Measurements from ENCODE around the gene DECR2.

DECR2 gene

GRCh38 chr16:405548-406506, 4.1 kb downstream of the DECR2 start (continued):
- TF ChIP-seq CSRNP3 (CRISPR knock-in tag; IDR thresholded peaks at IDR 0.05) (no peak), OSR1 (CRISPR knock-in tag; IDR thresholded peaks at IDR 0.05) (no peak)

GRCh38 chr16:407253-407652, 5.6 kb downstream of the DECR2 start:
- TF ChIP-seq PPARA (CRISPR knock-in tag; IDR thresholded peaks at IDR 0.05; ENCODE audit: borderline replicate concordance) (no peak), TSHZ2 (CRISPR knock-in tag; IDR thresholded peaks at IDR 0.05) (no peak), ZNF70 (CRISPR knock-in tag; IDR thresholded peaks at IDR 0.05) (no peak), OSR1 (CRISPR knock-in tag; IDR thresholded peaks at IDR 0.05) (no peak), ZFP3 (CRISPR knock-in tag; IDR thresholded peaks at IDR 0.05) (no peak), ZNF565 (CRISPR knock-in tag; conservative IDR thresholded peaks at IDR 0.05; ENCODE audit: low read depth) (no peak), ZFP30 (CRISPR knock-in tag; IDR thresholded peaks at IDR 0.05) (no peak), CSRNP3 (CRISPR knock-in tag; IDR thresholded peaks at IDR 0.05) (no peak), GLIS3 (CRISPR knock-in tag; IDR thresholded peaks at IDR 0.05) (no peak), CSDC2 (CRISPR knock-in tag; IDR thresholded peaks at IDR 0.05) (no peak), ZC3H10 (CRISPR knock-in tag; IDR thresholded peaks at IDR 0.05) (no peak)
- no peak for ATAC-seq

GRCh38 chr16:410516-411178, 9.0 kb downstream of the DECR2 start:
- ATAC-seq = no peak
- no peak for TF ChIP-seq ZNF565 (CRISPR knock-in tag; conservative IDR thresholded peaks at IDR 0.05; ENCODE audit: low read depth)
- no peak for TF ChIP-seq PPARA (CRISPR knock-in tag; IDR thresholded peaks at IDR 0.05; ENCODE audit: borderline replicate concordance)
- TF ChIP-seq OSR1 (CRISPR knock-in tag; IDR thresholded peaks at IDR 0.05) = no peak
- no peak for TF ChIP-seq CSDC2 (CRISPR knock-in tag; IDR thresholded peaks at IDR 0.05)

GRCh38 chr16:411576-412265, 10.0 kb downstream of the DECR2 start:
- TF ChIP-seq TCF4 (CRISPR knock-in tag; IDR thresholded peaks at IDR 0.05; ENCODE audit: borderline replicate concordance) (no peak), ISL1 (CRISPR knock-in tag; IDR thresholded peaks at IDR 0.05) (no peak), ESRRG (CRISPR knock-in tag; IDR thresholded peaks at IDR 0.05) (no peak), ZNF8 (CRISPR knock-in tag; IDR thresholded peaks at IDR 0.05) (no peak), ZC3H10 (CRISPR knock-in tag; IDR thresholded peaks at IDR 0.05) (no peak), TSHZ2 (CRISPR knock-in tag; IDR thresholded peaks at IDR 0.05) (no peak), CSDC2 (CRISPR knock-in tag; IDR thresholded peaks at IDR 0.05) (no peak), TOX (CRISPR knock-in tag; IDR thresholded peaks at IDR 0.05; ENCODE audit: borderline replicate concordance) (no peak), RARB (CRISPR knock-in tag; IDR thresholded peaks at IDR 0.05) (no peak)
- no peak for ATAC-seq

Data from SK-N-SH treated with all-trans-retinoic acid at 6 μM for 48 hours (cell line).